GM18870 (cell line): ENCODE measurements around the gene UGT1A5.
"Not testable (repeated sequence)": the region's sequence is repeated elsewhere in the genome, so short reads cannot be mapped to it uniquely, and the experiment has no call there.

Experiments
- ATAC-seq: cut with Tn5 transposase; IDR thresholded peaks from one replicate; pipeline ENCODE4 v1.9.1; 2021; ENCODE audit warnings: moderate library complexity; ENCODE audit not compliant: unreplicated experiment

UGT1A5 gene

DNA sequence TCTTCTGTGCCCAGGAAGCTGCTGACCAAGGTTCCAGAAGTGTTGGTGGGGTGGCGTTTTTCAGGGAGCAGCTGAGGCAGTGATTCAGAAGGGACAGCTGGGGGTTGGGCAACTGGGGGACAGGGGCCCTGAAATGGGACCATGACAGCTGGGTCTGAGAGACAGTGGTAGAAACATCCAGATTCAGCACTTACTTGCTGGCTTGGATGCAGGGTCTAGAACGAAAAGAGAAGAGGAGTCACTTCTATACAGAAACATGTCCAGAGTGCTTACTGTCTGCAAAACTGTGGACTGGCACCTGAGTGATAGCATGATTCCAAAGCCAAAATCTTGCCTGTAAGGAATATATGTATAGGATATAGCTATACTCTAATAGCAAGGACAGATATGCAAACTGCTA lies 33.1 kb downstream of the UGT1A5 start:
- not testable (repeated sequence) for ATAC-seq

DNA sequence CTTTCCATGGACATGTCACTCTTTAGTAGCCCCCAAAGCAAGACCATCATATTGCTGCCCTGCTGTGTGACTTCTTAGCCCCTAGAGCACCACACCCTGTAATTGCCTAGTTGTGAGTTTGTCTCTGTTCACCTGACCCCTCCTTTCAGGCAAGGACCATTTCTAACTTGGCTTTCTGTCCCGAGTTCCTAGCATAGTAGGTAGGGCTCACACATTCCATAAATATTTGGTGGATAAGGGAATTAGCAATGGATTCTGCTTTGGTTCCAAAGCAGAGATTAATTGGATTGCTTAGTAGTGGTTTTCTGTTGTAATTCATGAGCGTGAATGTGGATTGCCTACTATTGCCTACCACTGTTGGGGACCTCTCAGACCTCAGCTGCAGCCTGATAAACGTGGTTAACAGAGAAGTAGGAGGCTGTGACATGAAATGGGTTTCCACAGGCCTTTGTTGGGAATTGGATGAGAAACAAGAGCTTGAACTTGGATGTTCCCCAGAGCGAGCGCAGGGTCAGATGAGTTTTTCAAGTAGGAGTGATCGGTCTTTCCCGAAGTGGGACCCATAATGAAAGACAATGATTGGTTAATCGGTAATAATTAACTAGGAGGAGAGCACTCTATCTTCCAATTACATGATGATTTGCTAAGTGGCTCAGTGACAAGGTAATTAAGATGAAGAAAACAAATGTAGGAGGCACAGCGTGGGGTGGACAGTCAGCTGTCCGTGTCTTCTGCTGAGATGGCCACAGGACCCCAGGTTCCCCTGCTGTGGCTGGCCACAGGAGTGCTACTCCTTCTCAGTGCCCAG lies 34.0 kb downstream of the UGT1A5 start:
- no peak for ATAC-seq

DNA sequence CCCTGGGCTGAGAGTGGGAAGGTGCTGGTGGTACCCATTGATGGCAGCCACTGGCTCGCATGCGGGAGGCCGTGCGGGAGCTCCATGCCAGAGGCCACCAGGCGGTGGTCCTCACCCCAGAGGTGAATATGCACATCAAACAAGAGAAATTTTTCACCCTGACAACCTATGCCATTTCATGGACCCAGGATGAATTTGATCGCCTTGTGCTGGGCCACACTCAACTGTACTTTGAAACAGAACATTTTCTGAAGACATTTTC lies 34.5 kb downstream of the UGT1A5 start:
- ATAC-seq = no peak

DNA sequence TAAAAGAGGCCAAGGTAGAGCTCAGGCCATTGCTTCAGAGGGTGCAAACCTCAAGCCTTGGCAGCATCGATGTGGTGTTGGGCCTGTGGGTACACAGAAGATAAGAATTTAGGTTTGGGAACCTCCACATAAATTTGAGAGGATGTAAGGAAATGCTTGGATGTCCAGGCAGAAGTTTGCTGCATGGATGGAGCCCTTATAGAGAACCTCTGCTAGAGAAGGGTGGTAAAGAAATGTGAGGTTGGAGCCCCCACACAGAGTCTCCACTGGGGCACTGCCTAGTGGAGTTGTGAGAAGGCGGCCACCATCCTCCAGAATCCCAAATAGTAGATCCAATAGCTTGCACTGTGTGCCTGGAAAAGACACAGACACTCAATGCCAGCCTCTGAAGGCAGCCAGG lies 38.0 kb downstream of the UGT1A5 start:
- not testable (repeated sequence) for ATAC-seq

DNA sequence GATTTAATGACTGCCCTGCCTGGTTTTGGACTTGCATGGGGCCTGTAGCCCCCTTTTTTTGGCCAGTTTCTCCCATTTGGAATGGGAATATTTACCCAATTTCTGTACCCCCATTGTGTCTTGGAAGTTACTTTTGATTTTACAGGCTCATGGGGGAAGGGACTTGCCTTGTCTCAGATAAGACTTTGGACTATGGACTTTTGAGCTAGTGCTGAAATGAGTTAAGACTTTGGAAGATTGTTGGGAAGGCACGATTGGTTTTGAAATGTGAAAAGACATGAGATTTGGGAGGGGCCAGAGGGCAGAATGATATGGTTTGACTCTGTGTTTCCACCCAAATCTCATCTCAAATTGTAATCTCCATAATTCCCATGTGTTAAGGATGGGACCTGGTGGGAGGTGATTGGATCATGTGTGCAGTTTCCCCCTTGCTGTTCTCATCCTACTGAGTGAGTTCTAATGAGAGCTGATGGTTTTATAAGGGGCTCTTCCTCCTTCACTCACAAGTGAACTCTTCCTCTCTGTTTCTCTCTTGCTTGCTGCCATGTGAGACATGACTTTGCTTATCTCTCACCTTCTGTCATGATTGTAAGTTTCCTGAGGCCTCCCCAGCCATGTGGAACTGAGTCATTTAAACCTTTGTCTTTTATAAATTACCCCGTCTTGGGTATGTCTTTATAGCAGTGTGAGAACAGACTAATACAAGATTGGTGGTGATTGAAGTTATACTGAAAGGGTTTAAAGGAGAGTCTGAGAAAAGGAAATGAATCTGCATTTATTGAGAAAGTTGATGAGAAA lies 38.7 kb downstream of the UGT1A5 start:
- ATAC-seq = not testable (repeated sequence)

DNA sequence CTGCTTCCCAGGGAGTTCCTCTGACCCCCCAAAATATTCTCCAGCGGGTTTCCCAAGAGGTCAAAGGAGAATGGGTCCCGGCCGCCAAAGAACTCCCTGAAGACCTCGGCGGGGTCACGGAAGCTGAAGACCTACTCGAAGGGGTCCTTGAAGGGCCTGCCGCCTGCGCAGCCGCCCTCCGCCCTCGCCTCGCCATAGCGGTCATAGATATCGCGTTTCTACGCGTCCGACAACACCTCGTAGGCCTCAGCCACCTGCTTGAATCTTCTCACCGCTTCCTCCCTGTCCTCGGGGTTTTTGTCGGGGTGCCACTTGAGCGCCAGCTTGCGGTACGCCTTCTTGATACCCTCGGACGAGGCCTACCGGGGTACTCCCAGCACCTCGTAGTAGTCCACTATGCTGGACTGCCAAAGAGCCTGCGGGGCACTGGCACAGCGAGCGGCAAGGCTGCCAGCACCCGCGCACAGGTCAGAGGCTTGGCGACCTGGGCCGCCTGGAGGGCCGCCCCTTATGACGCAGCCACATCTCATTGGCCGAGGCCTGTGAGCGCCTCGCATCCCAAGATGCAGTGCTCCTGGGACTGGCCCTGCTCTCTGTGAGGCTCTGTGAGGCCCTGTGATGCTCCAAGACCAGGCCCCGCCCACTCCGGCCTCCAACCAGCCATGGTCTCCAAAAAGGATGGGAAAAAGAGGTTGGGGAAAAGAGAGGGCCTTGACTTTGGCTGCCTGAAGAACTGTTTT lies 42.3 kb downstream of the UGT1A5 start:
- no peak for ATAC-seq

DNA sequence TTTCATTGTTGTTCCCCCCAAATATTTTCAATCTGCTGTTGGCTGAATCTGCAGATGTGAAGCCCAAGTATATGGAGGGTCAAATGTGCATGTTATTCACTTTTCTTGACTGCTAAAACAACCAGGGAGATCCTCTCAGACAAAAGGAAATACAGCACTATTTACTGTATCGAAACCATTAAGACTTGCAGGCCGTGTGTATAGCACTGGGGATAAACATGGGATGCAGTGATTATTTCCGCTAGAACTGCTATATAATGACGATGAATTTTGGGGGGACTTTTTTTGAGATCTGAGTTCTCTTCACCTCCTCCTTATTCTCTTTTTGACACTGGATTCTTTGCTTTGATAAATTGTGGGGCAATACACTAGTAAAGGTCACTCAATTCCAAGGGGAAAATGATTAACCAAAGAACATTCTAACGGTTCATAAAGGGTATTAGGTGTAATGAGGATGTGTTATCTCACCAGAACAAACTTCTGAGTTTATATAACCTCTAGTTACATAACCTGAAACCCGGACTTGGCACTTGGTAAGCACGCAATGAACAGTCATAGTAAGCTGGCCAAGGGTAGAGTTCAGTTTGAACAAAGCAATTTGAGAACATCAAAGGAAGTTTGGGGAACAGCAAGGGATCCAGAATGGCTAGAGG lies 43.8 kb downstream of the UGT1A5 start:
- no peak for ATAC-seq

DNA sequence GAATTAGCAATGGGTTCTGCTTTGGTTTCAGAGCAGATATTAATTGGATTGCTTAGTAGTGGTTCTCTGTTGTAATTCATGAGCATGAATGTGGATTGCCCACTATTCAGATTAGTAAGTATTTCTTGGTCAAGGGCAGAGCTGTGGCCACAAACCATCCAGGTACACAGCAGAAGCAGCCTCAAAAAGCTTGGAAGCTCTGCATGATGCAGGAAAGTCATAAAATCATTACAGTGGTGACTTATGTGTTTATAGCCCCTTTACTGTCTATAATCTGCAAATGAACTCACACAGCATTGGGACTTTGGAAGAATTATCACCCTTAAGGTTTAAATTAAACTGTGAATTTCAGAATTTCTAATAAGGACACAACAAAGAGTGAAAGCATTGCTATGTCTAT lies 45.4 kb downstream of the UGT1A5 start:
- ATAC-seq = no peak

DNA sequence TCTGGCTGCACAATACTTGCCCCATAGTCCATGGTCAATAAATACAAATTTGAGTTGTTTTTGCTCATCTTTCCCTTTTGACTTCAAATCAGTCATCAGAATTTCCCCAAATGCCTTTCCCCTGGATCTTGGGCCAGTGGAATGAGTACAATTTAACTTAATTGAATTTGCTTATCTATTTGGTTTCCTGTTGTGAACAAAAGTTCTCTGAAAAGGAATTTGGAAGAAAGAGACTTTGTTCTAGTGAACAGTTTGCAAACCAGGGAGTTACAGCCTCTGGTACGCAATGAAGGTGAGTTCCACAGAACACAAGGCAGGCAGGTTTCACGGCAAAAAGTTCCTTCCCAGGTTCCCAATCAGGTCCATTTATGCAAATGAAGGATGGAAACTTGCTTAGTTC lies 46.1 kb downstream of the UGT1A5 start:
- ATAC-seq = no peak

DNA sequence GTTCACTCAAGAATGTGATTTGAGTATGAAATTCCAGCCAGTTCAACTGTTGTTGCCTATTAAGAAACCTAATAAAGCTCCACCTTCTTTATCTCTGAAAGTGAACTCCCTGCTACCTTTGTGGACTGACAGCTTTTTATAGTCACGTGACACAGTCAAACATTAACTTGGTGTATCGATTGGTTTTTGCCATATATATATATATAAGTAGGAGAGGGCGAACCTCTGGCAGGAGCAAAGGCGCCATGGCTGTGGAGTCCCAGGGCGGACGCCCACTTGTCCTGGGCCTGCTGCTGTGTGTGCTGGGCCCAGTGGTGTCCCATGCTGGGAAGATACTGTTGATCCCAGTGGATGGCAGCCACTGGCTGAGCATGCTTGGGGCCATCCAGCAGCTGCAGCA lies 47.3 kb downstream of the UGT1A5 start, which contains the start of gene UGT1A1:
TSS of gene UGT1A1 (plus strand) at position 228 of the 400 bp plus-strand sequence. CDS start at position 246, 18 bp downstream.
- ATAC-seq = no peak

DNA sequence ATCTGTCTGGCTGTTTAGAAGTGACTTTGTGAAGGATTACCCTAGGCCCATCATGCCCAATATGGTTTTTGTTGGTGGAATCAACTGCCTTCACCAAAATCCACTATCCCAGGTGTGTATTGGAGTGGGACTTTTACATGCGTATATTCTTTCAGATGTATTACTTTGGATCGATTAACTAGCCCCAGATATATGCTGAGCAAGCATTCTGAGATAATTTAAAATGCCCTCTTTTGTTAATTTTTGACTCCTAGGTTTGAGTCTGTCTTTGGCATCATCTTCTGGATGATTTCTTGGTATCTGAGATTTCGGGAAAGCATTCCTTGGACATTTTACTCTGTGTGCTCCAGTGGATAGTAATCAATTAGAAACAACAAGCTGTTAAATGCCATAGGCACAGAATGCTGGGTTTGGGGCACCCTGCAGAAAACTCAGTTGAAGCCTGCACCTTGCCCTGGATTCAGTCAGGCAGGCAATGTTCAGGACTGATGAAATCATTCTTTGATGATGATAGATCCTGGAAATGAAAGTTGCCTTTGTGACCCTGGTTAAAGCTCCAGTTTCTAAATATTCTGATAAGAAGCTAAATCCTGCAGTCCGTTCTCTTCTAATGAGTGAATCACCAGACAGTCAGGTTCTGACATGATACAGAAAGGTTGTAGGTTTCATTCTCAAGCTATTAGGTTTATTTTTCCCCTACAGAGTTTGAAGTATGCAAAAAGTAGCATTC lies 48.5 kb downstream of the UGT1A5 start:
- no peak for ATAC-seq

DNA sequence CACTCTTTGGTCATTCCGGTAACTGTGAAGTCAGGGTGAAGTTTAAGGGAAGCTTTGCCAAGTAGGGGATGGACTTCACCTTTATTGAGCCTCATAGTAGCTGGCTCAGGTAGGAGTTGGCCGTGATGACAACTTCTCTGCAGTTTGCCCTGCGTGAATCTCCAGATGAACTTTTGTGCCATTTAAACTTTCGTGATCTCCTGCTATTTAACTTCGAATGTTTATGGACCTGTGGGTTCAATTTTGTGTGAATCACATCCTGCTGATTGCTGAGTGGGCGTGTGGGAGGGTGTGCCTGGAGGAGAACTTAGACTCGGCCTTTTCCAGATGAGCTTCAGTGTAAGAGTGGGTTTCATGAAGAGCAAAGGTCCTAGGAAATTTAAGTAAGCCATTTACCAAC lies 51.6 kb downstream of the UGT1A5 start:
- no peak for ATAC-seq

DNA sequence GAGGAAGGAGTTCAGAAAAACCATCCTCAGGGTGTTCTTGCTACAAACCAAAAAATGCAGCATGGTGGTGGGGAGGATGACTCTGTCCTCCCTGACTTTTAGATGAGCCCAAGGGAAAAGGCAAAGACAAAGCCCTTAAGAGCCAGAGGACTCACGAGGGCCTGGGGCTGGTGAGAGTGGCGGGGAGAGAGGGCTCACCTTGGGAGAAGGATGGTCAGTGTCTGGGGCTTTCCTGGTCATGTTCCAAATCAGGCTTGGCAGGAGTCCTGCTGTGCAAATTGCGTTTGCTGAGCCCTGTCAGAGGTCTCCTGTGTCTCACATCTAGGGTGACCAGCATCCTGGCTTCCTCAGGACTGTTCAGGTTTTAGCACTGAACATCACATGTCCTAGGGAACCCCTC lies 52.1 kb downstream of the UGT1A5 start:
- no peak for ATAC-seq

DNA sequence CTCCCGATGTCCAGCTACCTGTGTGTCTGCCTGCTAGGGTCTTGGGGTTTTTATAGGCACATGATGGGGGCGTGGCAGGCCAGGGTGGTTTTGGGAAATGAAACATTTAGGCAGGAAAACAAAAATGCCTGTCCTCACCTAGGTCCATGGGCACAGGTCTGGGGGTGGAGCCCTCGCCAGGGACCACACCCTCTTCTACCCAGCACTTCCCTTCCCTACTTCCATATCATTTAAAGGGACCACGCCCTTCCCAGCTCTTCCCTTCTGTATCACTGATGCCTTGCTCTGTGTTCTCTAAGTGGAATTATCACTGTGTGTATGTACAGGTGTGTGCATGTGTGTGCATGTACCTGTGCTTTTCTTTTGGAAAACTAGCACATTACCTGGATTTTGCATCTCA lies 53.7 kb downstream of the UGT1A5 start:
- ATAC-seq = no peak

DNA sequence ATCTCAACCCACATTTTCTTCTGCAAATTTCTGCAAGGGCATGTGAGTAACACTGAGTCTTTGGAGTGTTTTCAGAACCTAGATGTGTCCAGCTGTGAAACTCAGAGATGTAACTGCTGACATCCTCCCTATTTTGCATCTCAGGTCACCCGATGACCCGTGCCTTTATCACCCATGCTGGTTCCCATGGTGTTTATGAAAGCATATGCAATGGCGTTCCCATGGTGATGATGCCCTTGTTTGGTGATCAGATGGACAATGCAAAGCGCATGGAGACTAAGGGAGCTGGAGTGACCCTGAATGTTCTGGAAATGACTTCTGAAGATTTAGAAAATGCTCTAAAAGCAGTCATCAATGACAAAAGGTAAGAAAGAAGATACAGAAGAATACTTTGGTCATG lies 55.4 kb downstream of the UGT1A5 start:
- no peak for ATAC-seq

DNA sequence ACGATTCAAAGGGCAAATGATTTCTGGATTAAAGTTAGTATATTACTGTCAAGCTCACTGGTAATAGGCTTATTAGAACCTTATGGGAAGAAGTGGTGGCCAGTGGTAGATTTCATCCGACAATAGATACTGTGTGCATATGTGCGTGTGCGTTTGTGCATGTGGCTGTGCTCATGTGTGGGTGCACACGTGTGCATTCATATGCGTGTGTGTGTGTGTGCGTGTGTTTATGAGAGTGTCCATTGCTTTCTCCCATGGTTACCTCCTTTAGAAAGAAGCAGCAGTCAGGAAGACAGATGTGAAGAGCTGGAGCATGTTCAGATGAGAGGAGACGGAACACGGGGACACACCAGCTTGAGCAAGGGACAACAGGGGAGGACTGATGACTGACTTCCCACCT lies 56.6 kb downstream of the UGT1A5 start:
- no peak for ATAC-seq

DNA sequence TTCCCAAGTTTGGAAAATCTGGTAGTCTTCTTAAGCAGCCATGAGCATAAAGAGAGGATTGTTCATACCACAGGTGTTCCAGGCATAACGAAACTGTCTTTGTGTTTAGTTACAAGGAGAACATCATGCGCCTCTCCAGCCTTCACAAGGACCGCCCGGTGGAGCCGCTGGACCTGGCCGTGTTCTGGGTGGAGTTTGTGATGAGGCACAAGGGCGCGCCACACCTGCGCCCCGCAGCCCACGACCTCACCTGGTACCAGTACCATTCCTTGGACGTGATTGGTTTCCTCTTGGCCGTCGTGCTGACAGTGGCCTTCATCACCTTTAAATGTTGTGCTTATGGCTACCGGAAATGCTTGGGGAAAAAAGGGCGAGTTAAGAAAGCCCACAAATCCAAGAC lies 59.4 kb downstream of the UGT1A5 start:
- no peak for ATAC-seq

DNA sequence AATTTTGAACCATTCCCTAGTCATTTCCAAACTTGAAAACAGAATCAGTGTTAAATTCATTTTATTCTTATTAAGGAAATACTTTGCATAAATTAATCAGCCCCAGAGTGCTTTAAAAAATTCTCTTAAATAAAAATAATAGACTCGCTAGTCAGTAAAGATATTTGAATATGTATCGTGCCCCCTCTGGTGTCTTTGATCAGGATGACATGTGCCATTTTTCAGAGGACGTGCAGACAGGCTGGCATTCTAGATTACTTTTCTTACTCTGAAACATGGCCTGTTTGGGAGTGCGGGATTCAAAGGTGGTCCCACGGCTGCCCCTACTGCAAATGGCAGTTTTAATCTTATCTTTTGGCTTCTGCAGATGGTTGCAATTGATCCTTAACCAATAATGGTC lies 59.9 kb downstream of the UGT1A5 start:
- no peak for ATAC-seq

DNA sequence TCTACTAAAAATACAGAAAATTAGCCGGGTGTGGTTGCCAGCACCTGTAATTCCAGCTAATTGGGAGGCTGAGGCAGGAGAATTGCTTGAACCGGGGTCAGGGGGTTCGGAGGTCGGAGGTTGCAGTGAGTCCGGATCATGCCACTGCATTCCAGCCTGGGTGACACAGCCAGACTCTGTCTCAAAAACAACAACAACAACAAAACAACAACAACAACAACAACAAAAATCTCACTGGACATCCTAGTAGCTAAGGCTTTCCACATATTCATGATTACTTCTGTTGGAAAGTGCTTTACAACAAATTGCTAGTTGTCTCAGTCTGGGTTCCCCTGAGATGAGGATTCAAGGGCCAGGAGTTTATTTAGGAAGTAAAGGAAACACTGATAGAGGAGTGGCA lies 61.1 kb downstream of the UGT1A5 start:
- ATAC-seq = no peak

DNA sequence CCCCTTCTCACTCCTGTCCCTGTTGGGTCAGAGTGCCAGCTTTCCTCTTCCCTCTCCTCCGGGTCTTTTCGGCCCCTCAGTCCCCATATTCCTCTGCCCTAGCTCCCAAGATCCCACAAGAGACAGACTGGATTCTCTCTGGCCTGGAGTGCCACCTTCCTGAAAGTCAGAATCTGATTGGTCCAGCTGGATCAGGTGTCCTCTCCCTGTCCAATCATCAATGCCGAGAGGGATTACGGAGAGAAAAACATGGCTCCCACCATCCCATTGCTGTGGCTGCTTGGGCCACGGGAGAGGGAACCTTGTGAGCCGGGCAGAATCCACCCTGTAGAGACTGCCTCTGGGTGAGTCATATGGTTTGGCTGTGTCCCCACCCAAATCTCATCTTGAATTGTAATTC lies 62.7 kb downstream of the UGT1A5 start:
- ATAC-seq = no peak

DNA sequence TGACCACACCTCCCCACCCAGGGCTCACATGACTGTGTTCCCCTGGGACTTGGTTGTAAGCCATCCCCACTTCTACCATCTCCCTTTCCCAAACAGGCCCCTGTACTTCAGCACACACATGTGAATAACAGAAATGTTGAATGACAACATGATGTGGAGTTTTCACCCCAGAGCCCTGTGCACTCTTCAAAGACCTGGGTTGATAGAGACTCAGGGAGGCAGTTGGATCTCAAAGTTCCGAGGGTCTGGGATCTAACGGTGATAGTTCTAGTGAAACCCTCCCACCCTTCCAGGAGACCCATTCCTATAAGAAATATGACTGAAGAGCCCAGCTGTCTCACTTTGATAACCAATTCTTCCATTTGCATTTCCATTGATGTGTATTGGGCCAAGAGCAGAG lies 65.3 kb downstream of the UGT1A5 start, which contains the start of gene MROH2A:
TSS of gene MROH2A (plus strand) at position 301 of the 400 bp plus-strand sequence. CDS start 1,029 bp downstream, outside the sequence.
- ATAC-seq = no peak
